K562 (cell line): ENCODE results near the gene OR2A14. TPM values are rescaled to one million over a fixed set of nuclear protein-coding genes. Genes with fewer than 3 reads are reported as not detected.

ENCODE experiments used
- ATAC-seq: fragments of 200-7000 bp; cut with Tn5 transposase; 3 replicates; pipeline ENCODE4 v1.9.1; 2020; ENCODE audit warnings: moderate library complexity
- BruUV-seq: library from RNA; stranded (reverse); fragments of 400-500 nt; replicated peaks from 2 replicates; lab custom pipeline; 2021; lab: Mats Ljungman, UMichigan
- CTCF ChIA-PET: fragments of 300-600 bp; formaldehyde crosslinking; extraction: SDS; loops from one replicate; lab custom pipeline; 2021; ENCODE audit warnings: low intra/inter-chr PET ratio; lab: Yijun Ruan, JAX
- POLR2A ChIA-PET: fragments of 300-600, 350-650 bp; sonication (Branson Sonifier 250); formaldehyde crosslinking; extraction: SDS; loops from one replicate; lab custom pipeline; 2021; ENCODE audit warnings: antibody characterized with exemption, inconsistent platforms; lab: Yijun Ruan, JAX
- DNase-seq, 4 experiments: peaks; one replicate each; pipeline versions ENCODE4 v3.0.0 to v3.0.0-alpha.2; 2011 to 2018; ENCODE audit warnings: low spot score in 3 of 4, mixed read lengths in 3 of 4; ENCODE audit errors: extremely low read depth in 1 of 4
- FAIRE-seq: peaks from 2 replicates; lab custom pipeline; 2011; peaks lifted over from hg19 to GRCh38; lab: Jason Lieb, UNC
- H2AFZ ChIP-seq: 2 replicates; pipeline ENCODE4 v1.6.0; 2011; ENCODE audit warnings: low read depth, low read length, control low read depth, inconsistent platforms
- H3K27ac ChIP-seq: fragments of 200-600 bp; 3 replicates; pipeline ENCODE4 v1.8.0; 2011; ENCODE audit warnings: low read depth, mild to moderate bottlenecking, control low read depth, inconsistent platforms, low read length, moderate library complexity, mixed read lengths; ENCODE audit errors: extremely low read depth
- H3K27me3 ChIP-seq, 2 experiments: fragments of 300-600 bp in 1 of 2; 2 replicates in 1 of 2; 3 replicates in 1 of 2; pipeline versions ENCODE4 v1.6.0 to v1.8.0; 2011; ENCODE audit warnings: inconsistent platforms in 2 of 2, low read length in 2 of 2, mild to moderate bottlenecking in 1 of 2, mixed read lengths in 1 of 2, moderate library complexity in 1 of 2; ENCODE audit not compliant: control insufficient read depth in 2 of 2, insufficient read depth in 2 of 2
- H3K36me3 ChIP-seq: fragments of 300-600 bp; 3 replicates; pipeline ENCODE4 v1.8.0; 2011; ENCODE audit warnings: mild to moderate bottlenecking, low read length, inconsistent platforms; ENCODE audit not compliant: control insufficient read depth, insufficient read depth
- H3K4me1 ChIP-seq, 2 experiments: fragments of 200-600 bp in 1 of 2; replicated peaks in 1 of 2; 2 replicates in 1 of 2; 3 replicates in 1 of 2; pipeline versions ENCODE4 v1.5.1 to v1.8.0; 2011; ENCODE audit warnings: inconsistent platforms in 2 of 2, low read length in 2 of 2, mild to moderate bottlenecking in 1 of 2, mixed read lengths in 1 of 2, moderate library complexity in 1 of 2; ENCODE audit not compliant: control insufficient read depth in 2 of 2, insufficient read depth in 2 of 2
- H3K4me2 ChIP-seq: 2 replicates; pipeline ENCODE4 v1.6.1; 2011; ENCODE audit warnings: low read length, control low read depth, inconsistent platforms, mixed read lengths; ENCODE audit not compliant: insufficient read depth
- H3K4me3 ChIP-seq: fragments of 200-600 bp; sonication (generic), shearing (Covaris generic); 2 replicates; pipeline ENCODE4 v1.5.1; 2016; ENCODE audit warnings: control low read depth, inconsistent platforms
- H3K79me2 ChIP-seq: fragments of 200-600 bp; 3 replicates; pipeline ENCODE4 v1.8.0; 2011; ENCODE audit warnings: low read length, inconsistent platforms; ENCODE audit not compliant: control insufficient read depth, insufficient read depth
- H3K9ac ChIP-seq, 2 experiments: 2 replicates each; pipeline versions ENCODE4 v1.6.0 to v1.6.1; 2011; ENCODE audit warnings: low read depth in 2 of 2, low read length in 2 of 2, control low read depth in 1 of 2, inconsistent platforms in 1 of 2, mild to moderate bottlenecking in 1 of 2, mixed read lengths in 1 of 2; ENCODE audit not compliant: insufficient read depth in 1 of 2
- H3K9me1 ChIP-seq: one replicate; pipeline ENCODE4 v1.6.0; 2011; ENCODE audit warnings: inconsistent platforms, mild to moderate bottlenecking, low read length, moderate library complexity; ENCODE audit not compliant: control insufficient read depth, insufficient read depth
- H3K9me3 ChIP-seq: replicated peaks from 2 replicates; pipeline ENCODE4 v1.5.1; 2011; ENCODE audit warnings: low read depth, low read length, inconsistent platforms; ENCODE audit not compliant: control insufficient read depth, insufficient read depth
- H4K20me1 ChIP-seq: replicated peaks from 2 replicates; pipeline ENCODE4 v1.6.1; 2011; ENCODE audit warnings: low read length, inconsistent platforms, mixed read lengths; ENCODE audit not compliant: control insufficient read depth, insufficient read depth
- ATF7 ChIP-seq: fragments of 450-650 bp; IDR thresholded peaks from 2 replicates; pipeline ENCODE4 v1.7.1; 2014; ENCODE audit warnings: mild to moderate bottlenecking, moderate library complexity
- NR2C2 ChIP-seq, 2 experiments: fragments of 200-800 bp in 1 of 2; sonication (Bioruptor generic) in 1 of 2; sonication (generic) in 1 of 2; formaldehyde crosslinking in 1 of 2; IDR thresholded peaks; 2 replicates each; pipeline versions ENCODE4 v1.6.1 to v1.8.0; 2016 to 2022; ENCODE audit warnings: mild to moderate bottlenecking in 1 of 2, missing compliant biosample characterization in 1 of 2, missing genetic modification characterization in 1 of 2, missing genetic modification reagents in 1 of 2
- RFX1 ChIP-seq: fragments of 450-650 bp; IDR thresholded peaks from 2 replicates; pipeline ENCODE4 v1.6.1; 2016; ENCODE audit warnings: mild to moderate bottlenecking, moderate library complexity
- SIN3A ChIP-seq, 2 experiments: fragments of 150-350 bp in 1 of 2; IDR thresholded peaks; 2 replicates each; pipeline ENCODE4 v1.6.1; 2011 to 2016; ENCODE audit warnings: borderline replicate concordance in 2 of 2, low read depth in 2 of 2, low read length in 2 of 2, mild to moderate bottlenecking in 2 of 2, moderate library complexity in 2 of 2; ENCODE audit not compliant: control insufficient read depth in 1 of 2
- ZC3H4 ChIP-seq: sonication (generic); formaldehyde crosslinking; IDR thresholded peaks from 2 replicates; pipeline ENCODE4 v1.9.0; 2021; ENCODE audit warnings: missing genetic modification reagents, borderline replicate concordance
- ZSCAN29 ChIP-seq: fragments of 450-650 bp; IDR thresholded peaks from 2 replicates; pipeline ENCODE4 v1.6.1; 2017
- WGBS: fragments of 100-300 bp; shearing (Covaris generic); methylation state at CpG from one replicate; pipeline ENCODE4 v1.1.6; 2016; ENCODE audit warnings: low coverage, mixed read lengths; ENCODE audit not compliant: insufficient coverage; ENCODE audit errors: missing lambda C conversion rate; 5-methylcytosine and 5-hydroxymethylcytosine counted together
- in situ Hi-C: fragments of 300-500 bp; cut with MboI; formaldehyde crosslinking; loops from 4 replicates; pipeline ENCODE4 v1.15.0; 2018; ENCODE audit warnings: inconsistent platforms, mixed read lengths
- intact Hi-C: fragments of 100-400 bp; cut with micrococcal nuclease; formaldehyde crosslinking; loops from 2 replicates; pipeline ENCODE4 v1.14.2; 2022
- polyA plus RNA-seq, 8 experiments: library from polyadenylated mRNA; depleted of rRNA in 4 of 8; stranded (reverse) in 5 of 8; unstranded in 3 of 8; fragments of >200 nt; fragmentation: Nextera tagmentation in 2 of 8; fragmentation: Illumina TruSeq in 1 of 8; extraction: Ambion mirVana in 2 of 8; extraction: Trizol in 1 of 8; gene quantifications; 2 replicates each; pipeline versions ENCODE4 v1.2.1 to v1.2.3, GENCODE V29; 2011 to 2014; ENCODE audit warnings: inconsistent platforms in 1 of 8, missing spikeins in 1 of 8
- total RNA-seq, 7 experiments: library from RNA; depleted of rRNA in 6 of 7; stranded (reverse); fragments of >200 nt in 6 of 7; fragmentation: Illumina TruSeq in 2 of 7; extraction: Trizol in 2 of 7; gene quantifications; 2 replicates each; pipeline versions ENCODE4 v1.2.1 to v1.2.3, GENCODE V29; 2011 to 2021; ENCODE audit warnings: low replicate concordance in 1 of 7
- TF ChIP-seq, protein P1 (sequence below): IDR thresholded peaks from 3 replicates; pipeline ENCODE4 v1.6.1; 2011; ENCODE audit warnings: borderline replicate concordance, mild to moderate bottlenecking, moderate library complexity; ENCODE audit not compliant: insufficient read length; ENCODE audit errors: extremely low read depth
- TF ChIP-seq, protein P2 (sequence below): fragments of 450-650 bp; formaldehyde crosslinking; IDR thresholded peaks from 2 replicates; pipeline ENCODE4 v1.4.0; 2020; ENCODE audit warnings: mild to moderate bottlenecking, moderate library complexity

Gene OR2A14
- total and polyA plus RNA-seq, 9 of the 15 experiments (the other 6 are each of a cell fraction or from before 2014, with no cell fraction given): not detected

- Histone ChIP-seq H3K36me3 (no peaks in the 10 kb centered on the region), H3K4me1 (no peaks in the 10 kb centered on the region), H3K27ac (no peak within 1 kb of the TSS), H3K9ac (no peak within 1 kb of the TSS), H3K27me3 (no peaks in the 10 kb centered on the region), H2AFZ (no peak within 1 kb of the TSS), H3K4me3 (no peak within 1 kb of the TSS), H3K9me1 (no peaks in the 10 kb centered on the region), H3K9me3 (no peaks in the 10 kb centered on the region), H3K79me2 (no peaks in the 10 kb centered on the region), H4K20me1 (no peaks in the 10 kb centered on the region), H3K4me2 (no peak within 1 kb of the TSS)
- ATAC-seq (no peak), FAIRE-seq (no peak), DNase-seq (no peak)
- in situ Hi-C loops: no loop called here
- ChIA-PET CTCF (no interaction called here), POLR2A (no interaction called here)
- no TSS peak for BruUV-seq
- TF ChIP-seq NR2C2 (CRISPR knock-in tag; IDR thresholded peaks at IDR 0.05) (no peak), NR2C2 (tag; IDR thresholded peaks at IDR 0.05) (no peak)
- intact Hi-C loops: no loop called here
- WGBS: 0% methylated on average over 2 of the region's 2 CpGs
Measured at GRCh38 chr7:144109283-144109682, 13.7 kb upstream of the OR2A14 start, which contains the start of gene OR2A2. OR2A2 (plus strand) TSS chr7:144109583; CDS start chr7:144109583, 0 bp downstream.

DNA sequence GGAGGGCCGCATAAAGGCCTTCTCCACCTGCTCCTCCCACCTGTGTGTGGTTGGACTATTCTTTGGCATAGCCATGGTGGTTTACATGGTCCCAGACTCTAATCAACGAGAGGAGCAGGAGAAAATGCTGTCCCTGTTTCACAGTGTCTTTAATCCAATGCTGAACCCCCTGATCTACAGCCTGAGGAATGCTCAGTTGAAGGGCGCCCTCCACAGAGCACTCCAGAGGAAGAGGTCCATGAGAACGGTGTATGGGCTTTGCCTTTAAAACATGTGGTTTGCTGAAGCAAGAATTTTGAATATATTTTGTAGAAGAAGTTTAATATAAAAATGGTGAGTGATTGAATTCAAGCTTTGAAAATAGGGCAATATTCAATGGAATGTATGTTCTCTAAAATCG is 12.7 kb upstream of the OR2A14 start:
- H3K4me3 ChIP-seq: no peak overlapping the region
- H3K36me3 ChIP-seq: no peaks in the 10 kb centered on the region
- ChIA-PET CTCF (no interaction called here), POLR2A (no interaction called here)
- H3K27ac ChIP-seq: no peak overlapping the region
- intact Hi-C loops: no loop called here
- no TSS peak for BruUV-seq
- H3K9ac ChIP-seq: no peak overlapping the region
- 1% methylated on average over 5 of the region's 5 CpGs for WGBS
- no peaks in the 10 kb centered on the region for H3K9me3 ChIP-seq
- no peaks in the 10 kb centered on the region for H3K79me2 ChIP-seq
- no peaks in the 10 kb centered on the region for H3K27me3 ChIP-seq
- no peaks in the 10 kb centered on the region for H3K9me1 ChIP-seq
- in situ Hi-C loops: no loop called here
- no peaks in the 10 kb centered on the region for H4K20me1 ChIP-seq
- H3K4me2 ChIP-seq: no peak overlapping the region
- FAIRE-seq: no peak
- TF ChIP-seq, protein P1, sequence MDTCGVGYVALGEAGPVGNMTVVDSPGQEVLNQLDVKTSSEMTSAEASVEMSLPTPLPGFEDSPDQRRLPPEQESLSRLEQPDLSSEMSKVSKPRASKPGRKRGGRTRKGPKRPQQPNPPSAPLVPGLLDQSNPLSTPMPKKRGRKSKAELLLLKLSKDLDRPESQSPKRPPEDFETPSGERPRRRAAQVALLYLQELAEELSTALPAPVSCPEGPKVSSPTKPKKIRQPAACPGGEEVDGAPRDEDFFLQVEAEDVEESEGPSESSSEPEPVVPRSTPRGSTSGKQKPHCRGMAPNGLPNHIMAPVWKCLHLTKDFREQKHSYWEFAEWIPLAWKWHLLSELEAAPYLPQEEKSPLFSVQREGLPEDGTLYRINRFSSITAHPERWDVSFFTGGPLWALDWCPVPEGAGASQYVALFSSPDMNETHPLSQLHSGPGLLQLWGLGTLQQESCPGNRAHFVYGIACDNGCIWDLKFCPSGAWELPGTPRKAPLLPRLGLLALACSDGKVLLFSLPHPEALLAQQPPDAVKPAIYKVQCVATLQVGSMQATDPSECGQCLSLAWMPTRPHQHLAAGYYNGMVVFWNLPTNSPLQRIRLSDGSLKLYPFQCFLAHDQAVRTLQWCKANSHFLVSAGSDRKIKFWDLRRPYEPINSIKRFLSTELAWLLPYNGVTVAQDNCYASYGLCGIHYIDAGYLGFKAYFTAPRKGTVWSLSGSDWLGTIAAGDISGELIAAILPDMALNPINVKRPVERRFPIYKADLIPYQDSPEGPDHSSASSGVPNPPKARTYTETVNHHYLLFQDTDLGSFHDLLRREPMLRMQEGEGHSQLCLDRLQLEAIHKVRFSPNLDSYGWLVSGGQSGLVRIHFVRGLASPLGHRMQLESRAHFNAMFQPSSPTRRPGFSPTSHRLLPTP: no peak
- no peak for TF ChIP-seq ATF7
- no peak for TF ChIP-seq ZSCAN29
- TF ChIP-seq ZC3H4 (CRISPR knock-in tag): no peak
- TF ChIP-seq, protein P2, sequence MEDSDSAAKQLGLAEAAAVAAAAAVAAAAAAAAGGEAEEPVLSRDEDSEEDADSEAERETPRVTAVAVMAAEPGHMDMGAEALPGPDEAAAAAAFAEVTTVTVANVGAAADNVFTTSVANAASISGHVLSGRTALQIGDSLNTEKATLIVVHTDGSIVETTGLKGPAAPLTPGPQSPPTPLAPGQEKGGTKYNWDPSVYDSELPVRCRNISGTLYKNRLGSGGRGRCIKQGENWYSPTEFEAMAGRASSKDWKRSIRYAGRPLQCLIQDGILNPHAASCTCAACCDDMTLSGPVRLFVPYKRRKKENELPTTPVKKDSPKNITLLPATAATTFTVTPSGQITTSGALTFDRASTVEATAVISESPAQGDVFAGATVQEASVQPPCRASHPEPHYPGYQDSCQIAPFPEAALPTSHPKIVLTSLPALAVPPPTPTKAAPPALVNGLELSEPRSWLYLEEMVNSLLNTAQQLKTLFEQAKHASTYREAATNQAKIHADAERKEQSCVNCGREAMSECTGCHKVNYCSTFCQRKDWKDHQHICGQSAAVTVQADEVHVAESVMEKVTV (CRISPR knock-in tag): no peak
- no peak for TF ChIP-seq RFX1
- TF ChIP-seq SIN3A (IDR thresholded peaks at IDR 0.05; ENCODE audit: borderline replicate concordance in 2 of 2, control insufficient read depth in 1 of 2, low read depth in 2 of 2, low read length in 2 of 2): no peak
- TF ChIP-seq, all 486 proteins: peak for 0
- 0 out of 3 replicates have a peak, but pooled peaks have one; percentile 38 for ATAC-seq
- no peak overlapping the region for H2AFZ ChIP-seq
- no peak for DNase-seq
- no peaks in the 10 kb centered on the region for H3K4me1 ChIP-seq
